ENCODE measurements around the gene SYT8.

DNA sequence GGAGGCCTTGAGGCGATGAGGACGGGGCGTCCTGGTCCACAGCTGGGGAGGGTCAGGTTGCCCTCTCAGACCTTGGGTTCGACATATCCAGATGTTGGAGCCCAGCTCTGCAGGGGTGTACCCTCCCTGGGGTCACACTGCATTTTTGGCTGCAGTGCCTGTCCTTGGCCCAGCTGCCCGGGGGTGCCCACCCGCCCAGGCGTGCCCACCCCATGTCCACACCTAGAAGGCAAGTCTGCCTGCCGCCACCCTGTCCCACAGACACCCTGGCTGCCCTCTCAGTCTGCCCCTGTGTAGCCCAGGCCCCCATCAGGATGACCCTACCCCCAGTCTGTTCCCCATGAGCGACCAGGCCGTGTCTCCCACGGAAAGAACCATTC, 21.1 kb downstream of the SYT8 start:
- TF ChIP-seq, protein P1, sequence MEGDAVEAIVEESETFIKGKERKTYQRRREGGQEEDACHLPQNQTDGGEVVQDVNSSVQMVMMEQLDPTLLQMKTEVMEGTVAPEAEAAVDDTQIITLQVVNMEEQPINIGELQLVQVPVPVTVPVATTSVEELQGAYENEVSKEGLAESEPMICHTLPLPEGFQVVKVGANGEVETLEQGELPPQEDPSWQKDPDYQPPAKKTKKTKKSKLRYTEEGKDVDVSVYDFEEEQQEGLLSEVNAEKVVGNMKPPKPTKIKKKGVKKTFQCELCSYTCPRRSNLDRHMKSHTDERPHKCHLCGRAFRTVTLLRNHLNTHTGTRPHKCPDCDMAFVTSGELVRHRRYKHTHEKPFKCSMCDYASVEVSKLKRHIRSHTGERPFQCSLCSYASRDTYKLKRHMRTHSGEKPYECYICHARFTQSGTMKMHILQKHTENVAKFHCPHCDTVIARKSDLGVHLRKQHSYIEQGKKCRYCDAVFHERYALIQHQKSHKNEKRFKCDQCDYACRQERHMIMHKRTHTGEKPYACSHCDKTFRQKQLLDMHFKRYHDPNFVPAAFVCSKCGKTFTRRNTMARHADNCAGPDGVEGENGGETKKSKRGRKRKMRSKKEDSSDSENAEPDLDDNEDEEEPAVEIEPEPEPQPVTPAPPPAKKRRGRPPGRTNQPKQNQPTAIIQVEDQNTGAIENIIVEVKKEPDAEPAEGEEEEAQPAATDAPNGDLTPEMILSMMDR (conservative IDR thresholded peaks at IDR 0.05; ENCODE audit: low read depth in 2 of 2), result no peak
- no peak for TF ChIP-seq EZH2phosphoT487 (IDR thresholded peaks at IDR 0.05; ENCODE audit: unreplicated experiment)
- no peak for TF ChIP-seq EZH2 (IDR thresholded peaks at IDR 0.05; ENCODE audit: low read depth, unreplicated experiment)
- TF ChIP-seq POLR2AphosphoS5 (IDR thresholded peaks at IDR 0.05; ENCODE audit: low read depth), result no peak
- TF ChIP-seq CREB1 (CRISPR knock-in tag; IDR thresholded peaks at IDR 0.05; ENCODE audit: low read depth), result no peak

All from GM23338 (cell line).